Activated B cell treated with CpG ODN at 0.5 μM for 24 hours (primary cell): Measurements from ENCODE around the gene CAPN1. TPM values are rescaled to one million over a fixed set of nuclear protein-coding genes. Genes with fewer than 3 reads are reported as not detected.

Experiments used
- total RNA-seq: library from RNA; stranded (reverse); gene quantifications from 2 replicates; pipeline ENCODE4 v1.2.3, GENCODE V29; 2022

Gene CAPN1
- total RNA-seq, 1 donor from 2014 or later: 260 TPM

Other genes with a start within 250 kb of the CAPN1 start
- gene GPHA2, start 246.0 kb upstream of the CAPN1 start, total RNA-seq: 0.33 and 0.71 TPM in 2 replicates
- 0.20 and 1.5 TPM in 2 replicates for gene MAJIN, start 209.8 kb upstream of the CAPN1 start, total RNA-seq
- gene BATF2, start 185.0 kb upstream of the CAPN1 start, total RNA-seq: 0.07 and 0.24 TPM in 2 replicates
- gene ARL2, start 167.8 kb upstream of the CAPN1 start, total RNA-seq: 65.6 and 79.4 TPM in 2 replicates
- gene SNX15, start 154.5 kb upstream of the CAPN1 start, total RNA-seq: 17.3 and 19.3 TPM in 2 replicates
- 3.8 and 5.4 TPM in 2 replicates for gene SAC3D1, start 140.7 kb upstream of the CAPN1 start, total RNA-seq
- gene NAALADL1, start 123.4 kb upstream of the CAPN1 start, total RNA-seq: 11.3 and 13.4 TPM in 2 replicates
- 2.6 and 3.4 TPM in 2 replicates for gene CDCA5, start 97.9 kb upstream of the CAPN1 start, total RNA-seq
- 35.7 and 36.6 TPM in 2 replicates for gene ZFPL1, start 97.7 kb upstream of the CAPN1 start, total RNA-seq
- 224 and 243 TPM in 2 replicates for gene VPS51, start 85.7 kb upstream of the CAPN1 start, total RNA-seq
- 24.6 and 25.4 TPM in 2 replicates for gene TM7SF2, start 70.1 kb upstream of the CAPN1 start, total RNA-seq
- gene ZNHIT2, start 64.2 kb upstream of the CAPN1 start, total RNA-seq: 11.3 and 13.4 TPM in 2 replicates
- 1,416 and 1,501 TPM in 2 replicates for gene FAU, start 59.8 kb upstream of the CAPN1 start, total RNA-seq
- gene MRPL49, start 59.6 kb upstream of the CAPN1 start, total RNA-seq: 60.0 and 62.4 TPM in 2 replicates
- 232 and 238 TPM in 2 replicates for gene SYVN1, start 47.4 kb upstream of the CAPN1 start, total RNA-seq
- not detected in 2 replicates for gene SPDYC, start 11.7 kb upstream of the CAPN1 start, total RNA-seq
- 37.1 and 43.4 TPM in 2 replicates for gene POLA2, start 80.0 kb downstream of the CAPN1 start, total RNA-seq
- 0.18 and 0.83 TPM in 2 replicates for gene CDC42EP2, start 132.9 kb downstream of the CAPN1 start, total RNA-seq
- 88.3 and 89.6 TPM in 2 replicates for gene DPF2, start 151.9 kb downstream of the CAPN1 start, total RNA-seq
- 1.4 and 1.6 TPM in 2 replicates for gene TIGD3, start 172.8 kb downstream of the CAPN1 start, total RNA-seq
- 11.4 and 12.3 TPM in 2 replicates for gene SLC25A45, start 200.7 kb downstream of the CAPN1 start, total RNA-seq
- 68.6 and 70.6 TPM in 2 replicates for gene FRMD8, start 204.7 kb downstream of the CAPN1 start, total RNA-seq
- 578 and 699 TPM in 2 replicates for gene NEAT1, start 240.9 kb downstream of the CAPN1 start, total RNA-seq